Activated T-cell treated with anti-CD3 and anti-CD28 coated beads for 24 hours (primary cell): Measurements from ENCODE around the gene FKBP5.
"Not testable (repeated sequence)": the region's sequence is repeated elsewhere in the genome, so short reads cannot be mapped to it uniquely, and the experiment has no call there.

ENCODE experiments used
- DNase-seq: peaks from one replicate; pipeline ENCODE4 v3.0.0-alpha.2; 2020; ENCODE audit warnings: low read depth

The FKBP5 gene

DNA sequence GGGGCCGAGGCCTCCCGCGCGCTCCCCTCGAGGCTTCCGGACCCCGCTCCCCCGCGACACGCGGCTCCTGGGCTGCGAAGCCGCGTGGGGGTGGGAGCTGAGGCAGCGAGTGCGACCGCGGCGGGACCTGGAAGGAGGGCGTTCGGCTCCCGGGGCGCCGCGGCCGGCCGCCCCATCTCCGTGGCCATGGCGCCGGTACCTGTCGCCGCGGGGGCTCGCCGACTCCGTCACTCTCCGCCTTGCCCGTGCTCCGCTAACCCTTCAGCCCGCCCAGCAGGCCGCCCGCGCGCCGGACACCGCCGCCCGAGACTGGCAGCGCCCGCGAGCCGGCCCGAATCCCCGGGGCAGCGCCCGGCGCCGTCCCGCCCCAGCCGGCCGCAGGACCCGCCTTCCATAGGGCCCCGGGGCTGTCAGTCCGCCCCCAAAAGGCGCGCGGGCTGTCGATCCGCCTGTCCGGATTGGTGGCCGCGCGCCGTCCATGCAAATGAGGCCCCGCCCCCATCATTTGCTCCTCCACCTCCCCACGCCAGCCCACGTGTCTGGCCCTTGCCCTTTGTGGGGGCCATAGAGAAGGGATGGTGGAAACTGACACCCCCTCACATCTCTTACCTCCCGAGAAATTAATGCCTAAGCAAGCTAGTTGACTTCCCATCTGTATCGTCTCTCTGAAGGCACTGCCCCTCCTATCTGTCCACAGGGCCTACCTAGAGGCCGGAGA lies at the start of gene FKBP5:
FKBP5 (minus strand) TSS at position 311 of the 718 bp plus-strand sequence. CDS start 46,091 bp downstream, outside the sequence.
- DNase-seq = peak; percentile 86

DNA sequence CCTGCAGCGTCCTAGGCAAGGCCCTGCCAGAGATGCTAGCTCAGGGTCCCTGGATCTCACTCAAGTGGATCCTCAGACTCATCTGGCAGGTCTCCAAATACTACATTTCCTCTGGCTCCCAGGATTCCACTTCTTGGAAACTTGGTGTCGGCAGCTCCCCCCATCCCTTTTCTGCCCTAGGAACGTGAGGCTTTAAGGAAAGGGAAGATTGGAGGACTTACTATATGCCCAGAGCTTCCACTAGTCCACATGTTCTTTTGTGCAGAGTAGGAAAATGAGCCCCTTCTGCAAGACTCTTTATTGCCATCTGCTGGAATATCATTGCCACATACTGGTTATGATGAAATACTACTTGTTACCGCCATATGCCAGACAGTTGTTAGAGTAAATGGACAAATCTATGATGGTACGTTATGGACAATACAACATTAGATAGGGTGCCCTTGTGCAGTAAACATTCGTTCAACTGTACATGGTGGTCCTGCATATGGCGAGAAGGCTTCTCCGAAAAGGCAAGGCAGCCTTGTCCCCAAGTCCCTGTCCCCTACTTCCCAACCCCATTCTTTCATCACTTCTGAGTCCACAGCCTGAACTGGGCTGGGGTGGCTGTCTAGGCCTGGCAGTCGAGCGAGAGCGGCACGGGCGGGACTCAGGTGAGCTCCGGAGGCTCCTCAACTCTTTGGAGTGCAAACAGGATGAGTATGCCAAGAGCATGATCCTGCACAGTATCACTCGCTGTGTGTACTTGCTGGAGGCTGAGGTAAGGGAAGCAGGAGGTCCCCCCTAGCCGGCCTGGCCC lies 48.9 kb upstream of the FKBP5 start:
- no peak for DNase-seq

DNA sequence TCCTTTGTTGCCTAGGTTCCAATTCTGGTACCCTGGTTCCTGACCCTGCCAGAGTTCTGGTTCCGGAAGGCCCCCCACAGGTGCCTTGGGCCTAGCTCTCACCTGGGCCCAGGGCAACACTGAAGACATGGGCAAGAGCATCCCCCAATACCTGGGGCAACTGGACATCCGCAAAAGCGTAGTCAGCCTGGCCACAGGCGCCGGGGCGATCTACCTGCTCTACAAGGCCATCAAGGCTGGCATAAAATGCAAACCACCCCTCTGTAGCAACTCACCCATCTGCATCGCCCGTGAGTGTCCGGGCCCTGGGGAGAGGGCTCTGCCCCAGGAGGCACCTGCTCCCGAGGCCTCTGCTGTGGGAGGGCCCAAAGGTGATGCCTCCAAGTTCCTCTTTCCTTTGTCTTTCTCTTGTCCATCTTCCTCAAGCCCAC lies 48.3 kb upstream of the FKBP5 start, which contains the start of gene ARMC12:
ARMC12 (plus strand) TSS at position 51 of the 431 bp plus-strand sequence; CDS start at position 128, 77 bp downstream.
- DNase-seq = no peak

DNA sequence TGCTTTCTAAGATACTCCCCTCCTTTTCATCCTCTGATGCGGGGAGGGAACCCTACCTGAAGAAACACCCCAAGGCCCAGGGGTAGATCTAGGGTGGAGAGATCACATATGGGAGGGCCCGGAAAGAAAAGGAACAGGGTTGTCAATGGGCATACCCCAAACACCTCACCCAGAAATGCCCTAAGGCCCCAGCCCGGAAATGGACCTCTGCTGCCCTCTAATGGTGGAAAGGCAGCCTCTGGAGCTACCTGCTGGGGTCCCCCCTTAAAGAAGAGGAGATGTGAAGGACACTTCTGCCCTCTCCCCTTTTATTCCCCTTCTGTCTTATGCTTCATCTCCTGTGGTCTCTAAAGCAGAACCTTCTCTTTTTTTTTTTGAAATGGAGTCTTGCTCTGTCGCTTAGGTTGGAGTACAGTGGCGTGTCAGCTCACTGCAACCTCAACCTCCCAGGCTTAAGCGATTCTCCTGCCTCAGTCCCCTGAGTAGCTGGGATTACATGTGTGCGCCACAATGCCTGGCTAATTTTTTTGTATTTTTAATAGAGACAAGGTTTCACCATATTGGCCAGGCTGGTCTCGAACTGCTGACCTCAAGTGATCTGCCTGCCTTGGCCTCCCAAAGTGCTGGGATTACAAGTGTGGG lies 47.7 kb upstream of the FKBP5 start:
- peak; percentile 82 for DNase-seq

DNA sequence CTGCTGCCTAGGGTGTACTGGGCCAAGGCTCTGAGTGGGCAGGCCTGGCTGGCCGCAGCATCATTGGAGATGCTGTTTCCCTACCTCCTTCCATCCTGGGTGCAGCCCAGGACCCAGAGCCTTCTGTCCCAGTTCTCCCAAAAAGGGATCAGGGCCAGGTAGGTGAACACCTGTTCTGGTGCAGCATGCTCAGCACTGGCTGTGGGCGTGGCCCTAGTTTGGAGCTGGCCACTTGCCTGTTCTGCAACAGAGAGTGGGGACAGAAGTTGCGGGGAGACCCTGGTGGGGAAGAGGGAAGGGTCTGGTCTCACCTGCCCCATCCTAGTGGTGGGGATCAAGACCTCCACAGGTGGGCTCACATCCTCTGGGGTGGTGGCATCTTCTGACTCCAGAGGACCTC lies 46.7 kb upstream of the FKBP5 start:
- DNase-seq = no peak

DNA sequence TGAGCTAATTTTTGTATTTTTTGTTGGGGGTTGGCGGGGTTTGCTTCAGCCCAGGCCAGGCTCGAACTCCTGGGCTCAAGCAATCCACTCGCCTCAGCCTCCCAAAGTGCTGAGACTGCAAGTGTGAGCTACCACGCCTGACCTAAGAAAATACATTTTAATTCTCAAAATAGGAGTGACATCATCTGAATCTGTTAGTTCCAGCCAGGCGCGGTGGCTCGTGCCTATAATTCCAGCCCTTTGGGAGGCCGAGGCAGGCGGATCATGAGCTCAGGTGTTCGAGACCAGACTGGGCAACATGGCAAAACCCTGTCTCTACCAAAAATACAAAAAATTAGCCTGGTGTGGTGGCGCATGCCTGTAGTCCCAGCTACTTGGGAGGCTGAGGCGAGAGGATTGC lies 45.6 kb upstream of the FKBP5 start:
- DNase-seq = not testable (repeated sequence)

DNA sequence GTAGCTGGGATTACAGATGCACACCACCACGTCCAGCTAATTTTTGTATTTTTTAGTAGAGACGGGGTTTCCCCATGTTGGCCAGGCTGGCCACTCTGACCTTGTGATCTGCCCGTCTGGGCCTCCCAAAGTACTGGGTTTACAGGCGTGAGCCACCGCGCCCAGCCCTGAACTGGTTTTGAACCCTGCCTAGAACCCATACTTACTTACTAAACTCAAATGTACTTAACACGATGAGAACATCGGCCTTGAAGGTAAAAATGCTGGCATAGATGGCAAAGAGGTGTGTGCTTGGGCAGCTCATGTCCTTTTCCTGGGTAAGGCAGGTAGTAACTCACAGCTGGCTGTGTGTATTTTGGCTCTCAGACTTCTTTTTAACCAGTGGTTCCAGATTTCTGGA lies 44.9 kb upstream of the FKBP5 start:
- DNase-seq = no peak

DNA sequence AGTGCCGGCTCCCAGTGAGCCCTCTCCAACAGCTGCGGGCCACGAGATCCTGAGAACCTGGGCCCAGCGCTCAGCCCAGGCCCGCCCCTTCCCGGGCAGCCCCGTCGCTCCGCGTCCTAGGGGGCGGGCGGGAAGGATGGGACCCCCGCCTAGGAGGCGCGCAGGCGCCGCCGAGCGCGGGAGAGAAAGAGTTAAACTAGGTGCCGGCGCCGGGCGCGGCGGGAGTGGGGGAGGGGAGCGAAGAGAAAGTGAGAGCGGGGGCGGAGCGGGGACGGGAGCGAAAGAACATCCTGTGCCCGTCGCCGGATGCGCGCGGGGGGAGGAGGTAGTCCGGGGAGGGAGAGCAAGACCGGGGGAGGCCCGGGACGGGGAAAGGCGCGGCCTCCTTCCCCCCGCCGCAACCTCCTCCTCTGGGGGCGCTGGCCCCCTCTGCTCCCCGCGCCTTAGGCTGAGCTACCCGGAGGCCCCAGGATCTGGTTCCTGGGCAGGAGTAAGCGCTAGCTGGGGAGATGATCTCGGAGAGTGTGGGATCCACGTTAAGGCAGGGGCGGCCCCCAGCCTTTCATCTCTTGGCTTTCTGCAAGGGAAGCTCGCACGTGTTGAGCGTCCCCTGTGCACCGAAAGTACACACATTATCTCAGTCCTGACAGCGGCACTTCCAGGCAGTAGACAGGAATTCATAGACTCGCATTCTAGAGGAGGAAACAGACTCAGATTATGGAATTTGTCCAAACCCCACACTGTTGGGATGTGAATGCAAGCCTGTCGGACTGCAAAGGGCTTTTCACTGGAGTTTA lies 43.2 kb upstream of the FKBP5 start:
- peak; percentile 90 for DNase-seq

DNA sequence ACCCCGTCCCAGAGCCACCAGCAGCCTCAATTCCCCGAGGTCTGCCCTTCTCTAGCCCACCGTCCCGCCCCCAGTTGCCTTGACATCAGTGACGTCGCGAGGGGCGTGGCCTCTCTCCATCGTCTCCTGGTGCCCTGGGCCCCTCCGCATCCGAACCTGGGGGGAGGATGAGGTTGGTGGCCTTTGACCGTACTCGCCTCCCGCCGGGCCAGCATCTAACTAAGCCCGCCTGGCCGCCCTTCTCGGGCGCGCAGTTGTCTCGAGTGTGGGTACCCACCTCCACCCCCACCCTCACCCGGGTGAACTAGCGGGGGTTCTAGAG lies 42.7 kb upstream of the FKBP5 start:
- DNase-seq = peak; percentile 88

DNA sequence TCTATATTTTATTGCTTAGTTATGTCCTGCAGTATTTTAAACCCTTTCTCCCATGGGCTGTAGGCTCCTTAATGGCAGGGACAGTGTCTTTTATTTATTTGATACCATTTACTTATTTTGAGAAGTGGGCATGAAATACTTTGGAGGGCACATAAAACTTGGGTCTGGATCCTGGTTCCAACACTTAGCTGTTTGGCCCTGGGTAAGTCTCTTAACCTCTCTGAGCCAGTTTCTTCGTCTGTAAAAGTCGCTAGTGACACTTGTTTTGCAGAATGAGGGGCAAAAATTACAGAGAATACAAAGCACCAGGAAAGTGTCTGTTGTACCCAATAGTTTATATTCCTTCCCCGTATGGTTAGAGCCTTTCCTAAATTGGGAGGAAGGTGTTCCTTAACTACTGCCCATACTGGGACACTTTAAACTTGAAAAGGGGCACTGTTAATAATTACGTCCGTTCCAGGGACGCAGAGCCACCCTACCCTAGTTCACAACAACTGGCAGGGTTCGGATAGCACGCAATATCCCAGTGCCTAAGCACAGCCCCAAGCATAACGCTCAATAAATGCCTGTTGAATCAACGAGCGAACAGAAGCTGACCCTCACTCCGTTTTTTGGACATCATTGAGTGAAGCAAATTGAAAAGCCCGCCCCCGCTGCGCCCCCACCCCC lies 42.2 kb upstream of the FKBP5 start:
- DNase-seq = no peak

DNA sequence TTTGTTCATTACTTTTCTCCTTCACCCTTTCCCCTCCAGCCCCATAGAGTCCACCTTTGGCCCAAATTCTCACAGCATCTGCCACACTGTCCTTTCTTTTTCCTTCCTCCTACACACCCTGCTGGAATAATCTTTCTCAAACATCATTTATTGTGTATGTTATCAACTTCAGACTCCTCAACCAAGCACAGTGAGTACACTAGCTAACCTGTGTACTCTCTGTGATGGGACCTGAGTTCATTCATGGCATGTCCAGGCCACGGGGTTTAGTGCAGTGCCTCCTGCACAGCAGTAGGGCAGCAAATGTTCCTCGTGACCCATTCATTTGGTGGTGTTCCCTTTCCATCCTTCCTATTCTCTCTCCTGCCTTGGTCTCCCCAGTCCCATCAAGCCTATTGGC lies 41.0 kb upstream of the FKBP5 start:
- DNase-seq = no peak

DNA sequence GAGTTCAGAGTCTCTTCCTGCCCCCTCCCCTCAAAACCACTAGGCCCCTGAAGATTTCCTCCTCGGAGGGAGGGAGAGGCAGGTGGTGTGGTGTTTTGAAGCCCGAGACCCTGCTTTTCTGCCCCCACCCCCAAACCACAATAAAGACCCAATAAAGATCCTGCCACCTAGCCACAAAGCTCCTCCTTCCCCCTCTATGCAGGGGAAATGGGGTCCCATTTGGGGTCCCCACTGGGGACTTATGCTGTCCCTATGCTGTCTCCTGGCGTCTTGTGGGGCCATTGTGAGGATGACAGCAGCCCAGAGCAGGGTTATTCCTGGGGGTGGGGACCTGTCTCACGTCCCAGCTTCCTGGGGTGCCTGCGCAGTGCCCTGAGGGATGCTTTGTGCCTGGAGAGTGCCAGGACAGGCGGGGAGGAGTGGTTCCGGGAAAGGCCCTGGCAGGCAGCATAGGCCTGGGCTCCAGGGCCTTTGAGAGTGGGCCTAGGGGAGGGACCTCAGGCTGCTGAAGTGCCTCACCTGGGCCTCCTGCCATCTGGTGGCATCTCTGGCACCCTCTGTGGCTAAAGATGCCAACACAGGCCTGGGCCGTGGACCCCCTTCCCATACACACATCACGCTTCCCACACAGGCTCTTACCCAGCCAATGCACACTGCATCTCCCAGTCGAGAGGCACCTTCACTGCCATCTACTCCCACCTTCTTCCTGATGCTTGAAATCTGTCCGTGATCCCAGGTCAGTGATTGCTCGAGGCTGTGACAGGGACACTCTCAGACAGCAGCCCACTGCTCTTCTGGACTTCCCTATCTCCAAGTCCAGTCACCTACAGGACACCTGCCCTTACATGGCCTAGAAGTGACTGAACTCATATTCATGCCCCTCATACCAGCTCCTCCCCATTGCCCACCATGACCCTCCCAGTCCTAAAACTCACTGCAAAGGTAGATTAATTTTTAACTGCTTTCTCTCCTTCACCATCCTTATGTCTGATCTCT lies 40.3 kb upstream of the FKBP5 start:
- no peak for DNase-seq

DNA sequence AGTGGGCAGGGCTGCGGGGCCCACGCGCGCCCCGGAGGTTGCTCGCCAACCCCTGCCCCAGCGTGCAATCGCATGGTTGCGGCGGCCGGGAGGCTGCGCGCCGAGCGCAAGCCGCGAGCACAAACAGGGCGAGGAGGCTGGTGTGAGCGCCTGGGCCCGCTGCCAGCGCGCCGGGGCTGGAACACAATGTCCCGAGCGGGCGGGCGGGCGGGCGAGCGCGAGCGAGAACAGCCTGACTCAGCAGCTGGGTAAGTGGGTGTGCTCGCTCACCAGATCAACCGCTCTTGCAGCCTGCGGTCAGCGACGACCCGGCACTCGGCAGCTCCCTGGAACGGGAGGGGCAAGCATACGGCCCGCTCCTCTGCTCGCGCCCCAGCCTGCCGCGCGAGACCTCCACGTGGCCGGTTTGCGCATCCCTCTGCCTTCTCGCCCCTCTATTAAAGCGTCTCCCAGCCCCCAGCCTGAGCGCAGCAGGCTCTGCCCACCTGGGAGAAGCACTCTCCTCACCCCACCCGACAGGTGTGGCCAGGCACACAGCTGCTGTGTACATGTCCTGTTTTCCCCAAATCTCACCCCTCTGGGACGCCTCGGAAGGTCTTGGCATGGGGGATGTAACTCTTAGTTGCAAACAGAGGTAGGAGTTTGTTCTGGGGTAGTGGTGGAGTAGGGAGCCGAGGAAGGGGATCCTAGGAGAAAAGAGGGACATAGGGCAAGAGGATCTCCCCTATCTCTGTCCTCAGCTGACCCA lies 39.4 kb upstream of the FKBP5 start:
- DNase-seq = peak; percentile 79

DNA sequence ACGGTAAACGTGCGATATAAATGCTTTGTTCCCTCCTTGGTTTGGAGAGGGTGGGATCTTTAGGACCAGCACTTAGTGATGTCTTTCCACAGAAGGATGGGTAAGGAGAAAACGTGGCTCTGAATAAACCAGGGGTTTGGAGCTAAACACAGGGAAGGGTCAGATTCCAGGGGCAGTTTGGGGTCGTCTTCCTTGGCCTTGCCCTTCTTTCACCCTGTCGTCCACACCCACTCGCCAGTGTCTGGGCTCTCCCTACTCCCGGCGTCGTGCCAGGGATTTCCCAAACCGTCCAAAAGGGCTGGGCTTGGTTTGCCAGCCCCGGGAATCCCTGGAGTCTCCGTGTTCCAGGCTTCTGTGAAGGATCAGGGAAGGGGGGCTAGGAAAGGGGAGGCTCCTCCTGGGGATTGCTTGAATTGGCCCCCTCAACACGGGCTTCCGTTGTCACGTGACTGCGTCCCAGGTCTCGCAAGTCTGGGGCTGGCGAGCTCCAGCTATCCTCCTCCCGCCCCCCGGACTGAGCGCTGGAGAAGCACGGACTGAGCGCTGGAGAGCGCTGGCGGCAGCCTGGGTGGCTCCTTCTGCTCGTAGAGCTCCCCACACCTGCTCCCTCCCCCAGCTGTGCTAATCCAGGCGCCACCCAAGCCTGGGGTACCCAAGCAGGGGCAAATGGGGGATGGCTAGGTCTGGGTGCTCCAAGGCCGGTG lies 38.7 kb upstream of the FKBP5 start:
- DNase-seq = no peak

DNA sequence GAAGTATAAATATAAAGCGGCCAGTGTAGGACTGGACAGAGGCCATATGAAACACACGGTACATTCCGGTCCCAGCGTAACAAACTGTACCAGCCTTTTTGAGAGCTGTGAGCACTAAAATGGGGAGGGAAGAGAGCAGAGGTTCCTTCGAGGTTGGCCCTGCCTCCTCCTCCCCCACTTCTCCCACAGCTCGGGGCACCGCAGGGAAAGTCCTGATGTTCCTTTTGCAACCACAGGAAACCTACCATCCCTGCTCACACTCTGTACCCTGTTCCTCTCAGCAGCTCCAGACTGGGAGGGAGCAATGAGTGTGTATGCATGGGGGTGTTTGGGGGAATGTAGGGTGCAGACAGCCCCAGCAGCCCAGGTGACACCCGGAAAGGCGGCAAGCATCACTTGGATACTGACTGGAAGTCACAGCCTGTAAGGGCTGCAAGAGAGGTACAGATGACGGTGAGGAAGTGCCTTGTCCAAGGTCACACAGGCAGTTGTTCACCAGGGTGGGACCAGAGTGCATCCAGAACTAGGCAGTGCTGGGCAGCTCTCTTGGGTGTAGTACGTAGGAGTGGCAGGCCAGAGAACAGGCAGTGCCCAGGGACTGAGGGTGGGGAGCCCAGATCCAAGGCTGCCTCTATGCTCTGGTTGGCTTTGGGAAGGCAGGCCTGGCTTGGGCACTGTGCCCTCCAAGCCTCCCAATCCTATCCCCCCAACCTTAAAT lies 37.2 kb upstream of the FKBP5 start:
- DNase-seq = no peak

DNA sequence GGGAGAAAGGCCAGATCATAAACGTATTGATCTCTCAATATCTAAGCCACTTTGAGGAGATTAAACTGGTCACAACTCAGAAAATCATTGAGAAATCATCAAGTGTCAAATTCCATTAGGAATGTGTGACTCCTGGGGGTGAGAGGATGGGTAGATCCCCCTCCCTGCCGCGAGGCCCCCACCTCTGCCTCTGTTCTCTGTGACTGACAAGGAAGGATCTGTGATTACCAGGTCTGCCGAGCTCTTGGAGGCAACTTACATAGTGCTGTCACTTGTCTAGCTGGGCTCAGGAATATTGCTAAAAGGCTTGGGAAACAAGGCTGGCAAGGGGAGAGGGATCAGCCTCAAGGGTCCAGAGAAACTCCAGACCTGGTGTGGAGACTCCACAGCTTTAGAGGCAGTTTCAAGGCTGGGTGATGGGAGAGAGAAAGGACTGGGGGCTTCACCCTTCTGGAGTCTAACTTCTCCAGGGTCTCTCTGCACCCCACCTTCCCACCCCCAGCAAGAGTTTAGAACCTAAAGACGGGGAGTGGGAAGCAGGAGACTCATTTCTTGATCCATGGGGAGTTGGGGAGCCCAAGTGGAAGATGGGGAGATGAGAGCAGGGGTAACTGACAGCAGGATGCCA lies 36.5 kb upstream of the FKBP5 start:
- DNase-seq = no peak

DNA sequence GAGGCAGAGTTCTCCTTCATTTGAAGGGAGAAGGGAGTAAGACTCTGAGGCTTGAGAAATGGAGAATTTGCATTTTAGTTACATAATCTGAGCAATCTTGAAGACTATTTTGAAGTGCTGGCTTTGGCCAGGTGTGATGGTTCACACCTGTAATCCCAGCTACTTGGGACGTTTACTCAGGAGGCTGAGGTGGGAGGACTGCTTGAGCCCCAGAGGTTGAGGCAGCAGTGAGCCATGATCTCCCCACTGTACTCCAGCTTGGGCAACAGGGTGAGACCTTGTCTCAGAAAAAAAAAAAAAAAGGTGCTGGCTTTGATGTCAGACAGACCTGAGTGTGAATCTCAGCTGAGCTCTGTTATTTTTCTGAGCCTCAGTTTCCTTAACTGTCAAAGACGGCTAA lies 35.8 kb upstream of the FKBP5 start:
- DNase-seq = no peak

DNA sequence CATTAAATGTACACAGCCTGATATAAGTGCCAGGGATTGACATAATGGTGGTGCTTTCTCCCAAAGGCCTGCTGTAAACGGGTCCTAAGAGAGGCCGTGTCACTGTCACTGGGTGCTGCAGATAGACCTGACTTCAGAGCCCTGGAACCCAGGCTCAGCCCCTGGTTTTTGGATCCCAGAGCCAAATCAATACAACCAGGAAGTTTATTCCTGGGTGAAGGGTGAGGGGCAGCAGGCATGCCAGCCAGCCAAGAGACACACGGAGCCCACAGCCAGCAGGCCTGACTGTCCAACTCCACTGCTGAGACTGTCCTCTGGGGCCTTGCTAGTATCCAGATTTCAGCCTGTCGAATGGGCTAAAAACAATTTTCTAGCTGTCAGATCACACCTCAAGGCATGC lies 35.3 kb upstream of the FKBP5 start:
- DNase-seq = no peak
